ENCODE results near the gene SYT14. TPM values are rescaled to one million over a fixed set of nuclear protein-coding genes. Genes with fewer than 3 reads are reported as not detected.

Gene SYT14
- total RNA-seq, 1 experiment from 2014 or later, result 10.3 TPM

DNA sequence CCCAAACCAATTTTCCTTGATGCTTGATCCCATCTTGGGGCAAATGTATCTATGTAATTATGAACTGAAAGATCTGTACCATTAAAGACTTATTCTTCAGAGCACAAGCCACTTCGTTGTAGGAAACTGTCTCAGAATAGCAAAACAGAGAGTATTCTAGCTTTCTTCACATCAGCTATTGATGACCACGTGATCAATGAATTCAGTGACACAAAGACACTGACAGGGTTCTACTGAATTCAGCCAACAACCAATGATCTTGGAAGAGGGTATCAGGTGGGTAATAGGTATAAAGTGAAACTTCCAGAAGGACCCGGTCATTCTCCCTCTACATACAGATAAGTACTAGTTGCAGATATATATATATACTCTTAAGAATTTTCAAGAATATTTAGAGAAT lies 260.8 kb downstream of the SYT14 start:
- H3K56ac ChIP-seq (ENCODE audit: insufficient read length, low read depth, low read length), result no peak overlapping the region
- H3K79me2 ChIP-seq (ENCODE audit: insufficient read depth, low read length), result no peaks in the 10 kb centered on the region
- H3K9me3 ChIP-seq (ENCODE audit: control insufficient read depth, low read depth, low read length), result peaks cover 10% of the 10 kb centered on the region
- no peak overlapping the region for H3K27ac ChIP-seq (ENCODE audit: insufficient read length, low read depth, low read length)
- H3K4me3 Mint-ChIP-seq, result no peak overlapping the region
- no peak overlapping the region for H3K27ac Mint-ChIP-seq
- H4K91ac ChIP-seq (ENCODE audit: insufficient read length, low read depth, low read length), result no peak overlapping the region
- H3K23ac ChIP-seq (ENCODE audit: insufficient read length, low read depth, low read length), result no peak overlapping the region
- no peak overlapping the region for H3K18ac ChIP-seq (ENCODE audit: insufficient read length, low read depth, low read length)
- no peaks in the 10 kb centered on the region; the same call in none of the 2 replicates for H3K27me3 Mint-ChIP-seq (ENCODE audit: low read depth)
- H3K4me1 ChIP-seq (ENCODE audit: insufficient read depth, low read length), result no peaks in the 10 kb centered on the region
- H3T11ph ChIP-seq (ENCODE audit: low read length), result no peak overlapping the region
- no peak overlapping the region for H2BK20ac ChIP-seq (ENCODE audit: low read depth, low read length, poor library complexity, severe bottlenecking)
- H2BK120ac ChIP-seq (ENCODE audit: low read depth, low read length, poor library complexity, severe bottlenecking), result no peak overlapping the region
- H3K79me1 ChIP-seq (ENCODE audit: insufficient read depth, low read depth, low read length, poor library complexity, severe bottlenecking), result no peaks in the 10 kb centered on the region
- no peaks in the 10 kb centered on the region; a peak in 5 of 7 replicates for H3K36me3 Mint-ChIP-seq (ENCODE audit: insufficient read depth in 1 of 3, low read depth in 3 of 3)
- WGBS (ENCODE audit: extremely low coverage, insufficient read length, low lambda C conversion rate), result no CpG with 5 or more reads among the region's 3 CpGs
- H4K20me1 ChIP-seq (ENCODE audit: control insufficient read depth, insufficient read depth, insufficient read length), result no peaks in the 10 kb centered on the region
- H3K9ac ChIP-seq (ENCODE audit: extremely low read depth, insufficient read length, low read length), result no peak overlapping the region
- no peak overlapping the region for H3K4ac ChIP-seq (ENCODE audit: low read depth, low read length)
- H4K8ac ChIP-seq (replicated peaks; ENCODE audit: insufficient read length, low read depth, low read length), result no peak overlapping the region
- TF ChIP-seq, protein P1, sequence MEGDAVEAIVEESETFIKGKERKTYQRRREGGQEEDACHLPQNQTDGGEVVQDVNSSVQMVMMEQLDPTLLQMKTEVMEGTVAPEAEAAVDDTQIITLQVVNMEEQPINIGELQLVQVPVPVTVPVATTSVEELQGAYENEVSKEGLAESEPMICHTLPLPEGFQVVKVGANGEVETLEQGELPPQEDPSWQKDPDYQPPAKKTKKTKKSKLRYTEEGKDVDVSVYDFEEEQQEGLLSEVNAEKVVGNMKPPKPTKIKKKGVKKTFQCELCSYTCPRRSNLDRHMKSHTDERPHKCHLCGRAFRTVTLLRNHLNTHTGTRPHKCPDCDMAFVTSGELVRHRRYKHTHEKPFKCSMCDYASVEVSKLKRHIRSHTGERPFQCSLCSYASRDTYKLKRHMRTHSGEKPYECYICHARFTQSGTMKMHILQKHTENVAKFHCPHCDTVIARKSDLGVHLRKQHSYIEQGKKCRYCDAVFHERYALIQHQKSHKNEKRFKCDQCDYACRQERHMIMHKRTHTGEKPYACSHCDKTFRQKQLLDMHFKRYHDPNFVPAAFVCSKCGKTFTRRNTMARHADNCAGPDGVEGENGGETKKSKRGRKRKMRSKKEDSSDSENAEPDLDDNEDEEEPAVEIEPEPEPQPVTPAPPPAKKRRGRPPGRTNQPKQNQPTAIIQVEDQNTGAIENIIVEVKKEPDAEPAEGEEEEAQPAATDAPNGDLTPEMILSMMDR (conservative IDR thresholded peaks at IDR 0.05), result no peak
- H2BK15ac ChIP-seq (ENCODE audit: low read depth, low read length), result no peak overlapping the region
- no peaks in the 10 kb centered on the region for H3K23me2 ChIP-seq (ENCODE audit: insufficient read length, low read depth, low read length, poor library complexity, severe bottlenecking)
- no peak for DNase-seq
- no peak overlapping the region for H2BK5ac ChIP-seq (ENCODE audit: insufficient read length, low read length)
- no peak overlapping the region for H3K14ac ChIP-seq (ENCODE audit: insufficient read depth, low read length)
- no peak overlapping the region for H2AFZ ChIP-seq (ENCODE audit: low read length)
- H3K9me3 Mint-ChIP-seq, result peaks cover 3 to 7% of the 10 kb centered on the region in 2 experiments; a peak in 1 of 5 replicates
- no peak overlapping the region for H2AK5ac ChIP-seq (ENCODE audit: insufficient read length, low read length)
- H3K4me1 Mint-ChIP-seq, result no peaks in the 10 kb centered on the region
- no peak overlapping the region for H2BK12ac ChIP-seq (ENCODE audit: insufficient read length, low read depth, low read length)
- H3K4me2 ChIP-seq (ENCODE audit: insufficient read depth, insufficient read length, low read length), result no peak overlapping the region
- no peak overlapping the region for H4K5ac ChIP-seq (ENCODE audit: insufficient read length, low read depth, low read length)
- no peaks in the 10 kb centered on the region for H3K27me3 ChIP-seq (ENCODE audit: insufficient read depth, low read length)
